GM12891 (cell line): Measurements from ENCODE around the gene ICAM4.

ENCODE experiments used
- PAX5 ChIP-seq: IDR thresholded peaks from 2 replicates; pipeline ENCODE4 v1.6.1; 2011; ENCODE audit warnings: low read length, moderate library complexity, mild to moderate bottlenecking; ENCODE audit not compliant: insufficient read depth, severe bottlenecking
- POLR2A ChIP-seq: IDR thresholded peaks from 2 replicates; pipeline ENCODE4 v1.6.1; 2011; ENCODE audit warnings: low read depth, low read length, control low read depth
- POLR2AphosphoS5 ChIP-seq: IDR thresholded peaks from 2 replicates; pipeline ENCODE4 v1.6.1; 2011; ENCODE audit warnings: low read depth, low read length, control low read depth
- SPI1 ChIP-seq: IDR thresholded peaks from 2 replicates; pipeline ENCODE4 v1.6.1; 2011; ENCODE audit warnings: low read depth, low read length, control low read depth
- TAF1 ChIP-seq: IDR thresholded peaks from 2 replicates; pipeline ENCODE4 v1.6.1; 2011; ENCODE audit warnings: low read depth, low read length, control low read depth

GRCh38 chr19:10318807-10319682 lies 32.3 kb downstream of the ICAM4 start:
- peak; percentile 28; the same call in 1 of the 2 replicates for TF ChIP-seq POLR2A
- TF ChIP-seq SPI1: no peak
- no peak for TF ChIP-seq POLR2AphosphoS5
- TF ChIP-seq TAF1: no peak
- TF ChIP-seq PAX5: no peak
